HepG2 (cell line): Measurements from ENCODE around the gene ZDHHC18.

ENCODE experiments used
- ATF3 ChIP-seq: sonication (generic); formaldehyde crosslinking; IDR thresholded peaks from 2 replicates; pipeline ENCODE4 v1.4.0; 2020; ENCODE audit warnings: missing genetic modification reagents
- CHD2 ChIP-seq: IDR thresholded peaks from 2 replicates; pipeline ENCODE4 v1.6.1; 2011; ENCODE audit warnings: low read depth, low read length, improper control_type of control experiment
- IKZF1 ChIP-seq: fragments of 450-650 bp; IDR thresholded peaks from 2 replicates; pipeline ENCODE4 v1.7.1; 2016
- IRF2 ChIP-seq: IDR thresholded peaks from 2 replicates; pipeline ENCODE4 v1.6.1; 2018; ENCODE audit warnings: missing genetic modification reagents, missing compliant biosample characterization
- PHB2 ChIP-seq: fragments of 450-650 bp; IDR thresholded peaks from 2 replicates; pipeline ENCODE4 v1.6.1; 2018; ENCODE audit not compliant: partially characterized antibody
- RBAK ChIP-seq: sonication (generic); formaldehyde crosslinking; IDR thresholded peaks from 2 replicates; pipeline ENCODE4 v1.5.1; 2020; ENCODE audit warnings: mild to moderate bottlenecking, missing genetic modification reagents
- ZBTB2 ChIP-seq: sonication (generic); formaldehyde crosslinking; IDR thresholded peaks from 2 replicates; pipeline ENCODE4 v1.8.0; 2022; ENCODE audit warnings: low read depth, missing genetic modification reagents
- ZNF510 ChIP-seq: sonication (generic); formaldehyde crosslinking; IDR thresholded peaks from 2 replicates; pipeline ENCODE4 v1.4.0; 2020; ENCODE audit warnings: low read depth, mild to moderate bottlenecking, missing genetic modification reagents

- no peak for TF ChIP-seq ATF3
- TF ChIP-seq IRF2 (CRISPR knock-in tag) = no peak
- no peak for TF ChIP-seq RBAK
- TF ChIP-seq ZBTB2 (CRISPR knock-in tag) = no peak
- TF ChIP-seq ZNF510 = no peak
- TF ChIP-seq CHD2 = no peak
- TF ChIP-seq PHB2 = no peak
- no peak for TF ChIP-seq IKZF1
Observed at GRCh38 chr1:26831059-26831458, 4.6 kb downstream of the ZDHHC18 start.
